H9 (cell line): ENCODE data around the gene LPCAT4. TPM values are rescaled to one million over a fixed set of nuclear protein-coding genes. Genes with fewer than 3 reads are reported as not detected.

Source experiments
- DNase-seq: peaks from one replicate; pipeline ENCODE4 v3.0.0-alpha.2; 2017
- H2AFZ ChIP-seq: one replicate; pipeline ENCODE4 v1.6.1; 2013; ENCODE audit warnings: mild to moderate bottlenecking, low read length, control low read depth, moderate library complexity
- H2AK5ac ChIP-seq: 2 replicates; pipeline ENCODE4 v1.6.1; 2013; ENCODE audit warnings: low read length, control low read depth, mixed read lengths; ENCODE audit not compliant: insufficient read length
- H2BK120ac ChIP-seq: one replicate; pipeline ENCODE4 v1.6.1; 2013; ENCODE audit warnings: low read depth, mild to moderate bottlenecking, low read length, control low read depth, inconsistent platforms; ENCODE audit not compliant: poor library complexity, severe bottlenecking
- H2BK12ac ChIP-seq: 2 replicates; pipeline ENCODE4 v1.6.1; 2013; ENCODE audit warnings: low read length, control low read depth, mixed read lengths, low read depth; ENCODE audit not compliant: insufficient read length
- H2BK15ac ChIP-seq: 2 replicates; pipeline ENCODE4 v1.6.1; 2013; ENCODE audit warnings: low read depth, low read length, control low read depth
- H2BK20ac ChIP-seq: one replicate; pipeline ENCODE4 v1.6.1; 2013; ENCODE audit warnings: low read depth, mild to moderate bottlenecking, low read length, control low read depth, inconsistent platforms; ENCODE audit not compliant: poor library complexity, severe bottlenecking
- H2BK5ac ChIP-seq: 2 replicates; pipeline ENCODE4 v1.6.1; 2013; ENCODE audit warnings: low read length, control low read depth, mixed read lengths; ENCODE audit not compliant: insufficient read length
- H3K14ac ChIP-seq: 2 replicates; pipeline ENCODE4 v1.6.1; 2013; ENCODE audit warnings: low read length, control low read depth; ENCODE audit not compliant: insufficient read depth
- H3K18ac ChIP-seq: 2 replicates; pipeline ENCODE4 v1.6.1; 2013; ENCODE audit warnings: low read depth, mild to moderate bottlenecking, mixed read lengths, low read length, control low read depth; ENCODE audit not compliant: insufficient read length
- H3K23ac ChIP-seq: 2 replicates; pipeline ENCODE4 v1.6.1; 2013; ENCODE audit warnings: low read length, control low read depth, mixed read lengths, low read depth; ENCODE audit not compliant: insufficient read length
- H3K23me2 ChIP-seq: 2 replicates; pipeline ENCODE4 v1.6.1; 2013; ENCODE audit warnings: low read depth, mild to moderate bottlenecking, mixed read lengths, low read length, control low read depth; ENCODE audit not compliant: insufficient read length, poor library complexity, severe bottlenecking
- H3K27ac ChIP-seq: 2 replicates; pipeline ENCODE4 v1.5.1; 2013; ENCODE audit warnings: low read length, control low read depth, mixed read lengths, low read depth; ENCODE audit not compliant: insufficient read length
- H3K27me3 ChIP-seq: 2 replicates; pipeline ENCODE4 v1.6.1; 2013; ENCODE audit warnings: low read length, control low read depth, inconsistent platforms; ENCODE audit not compliant: insufficient read depth
- H3K4ac ChIP-seq: 2 replicates; pipeline ENCODE4 v1.6.1; 2013; ENCODE audit warnings: low read depth, mild to moderate bottlenecking, control low read depth, inconsistent platforms, low read length, moderate library complexity
- H3K4me1 ChIP-seq: 2 replicates; pipeline ENCODE4 v1.6.1; 2013; ENCODE audit warnings: low read length, control low read depth, inconsistent platforms; ENCODE audit not compliant: insufficient read depth
- H3K4me2 ChIP-seq: 2 replicates; pipeline ENCODE4 v1.6.1; 2013; ENCODE audit warnings: low read length, control low read depth, mixed read lengths; ENCODE audit not compliant: insufficient read length, insufficient read depth
- H3K56ac ChIP-seq: 2 replicates; pipeline ENCODE4 v1.6.1; 2013; ENCODE audit warnings: low read depth, mild to moderate bottlenecking, mixed read lengths, low read length, control low read depth; ENCODE audit not compliant: insufficient read length
- H3K79me1 ChIP-seq: 2 replicates; pipeline ENCODE4 v1.6.1; 2013; ENCODE audit warnings: low read depth, mild to moderate bottlenecking, moderate library complexity, low read length, control low read depth, inconsistent platforms; ENCODE audit not compliant: insufficient read depth, poor library complexity, severe bottlenecking
- H3K79me2 ChIP-seq: 2 replicates; pipeline ENCODE4 v1.6.1; 2013; ENCODE audit warnings: low read length, control low read depth, inconsistent platforms; ENCODE audit not compliant: insufficient read depth
- H3K9ac ChIP-seq: 2 replicates; pipeline ENCODE4 v1.6.1; 2013; ENCODE audit warnings: low read length, control low read depth, mixed read lengths; ENCODE audit not compliant: insufficient read length; ENCODE audit errors: extremely low read depth
- H3K9me3 ChIP-seq: one replicate; pipeline ENCODE4 v1.6.1; 2013; ENCODE audit warnings: low read depth, low read length, inconsistent platforms; ENCODE audit not compliant: control insufficient read depth
- H3T11ph ChIP-seq: one replicate; pipeline ENCODE4 v1.6.1; 2013; ENCODE audit warnings: mild to moderate bottlenecking, low read length, control low read depth, inconsistent platforms
- H4K20me1 ChIP-seq: one replicate; pipeline ENCODE4 v1.6.1; 2013; ENCODE audit not compliant: control insufficient read depth, insufficient read length, insufficient read depth
- H4K5ac ChIP-seq: 2 replicates; pipeline ENCODE4 v1.6.1; 2013; ENCODE audit warnings: low read depth, mild to moderate bottlenecking, mixed read lengths, low read length, control low read depth; ENCODE audit not compliant: insufficient read length
- H4K8ac ChIP-seq: replicated peaks from 2 replicates; pipeline ENCODE4 v1.6.1; 2013; ENCODE audit warnings: low read length, control low read depth, mixed read lengths, low read depth; ENCODE audit not compliant: insufficient read length
- H4K91ac ChIP-seq: 2 replicates; pipeline ENCODE4 v1.6.1; 2013; ENCODE audit warnings: low read depth, mild to moderate bottlenecking, moderate library complexity, mixed read lengths, low read length, control low read depth; ENCODE audit not compliant: insufficient read length
- H3K27ac Mint-ChIP-seq, 3 experiments: 2 replicates in 2 of 3; 3 replicates in 1 of 3; pipeline ENCODE4 v1.8.0; 2020 to 2021; ENCODE audit warnings: mixed read lengths in 3 of 3, mild to moderate bottlenecking in 1 of 3, moderate library complexity in 1 of 3
- H3K27me3 Mint-ChIP-seq: 2 replicates; pipeline ENCODE4 v1.8.0; 2021; ENCODE audit warnings: low read depth, mild to moderate bottlenecking, moderate library complexity, mixed read lengths
- H3K36me3 Mint-ChIP-seq, 3 experiments: 2 replicates in 2 of 3; 3 replicates in 1 of 3; pipeline ENCODE4 v1.8.0; 2020 to 2021; ENCODE audit warnings: low read depth in 3 of 3, mixed read lengths in 3 of 3; ENCODE audit not compliant: insufficient read depth in 1 of 3
- H3K4me1 Mint-ChIP-seq, 2 experiments: 2 replicates each; pipeline ENCODE4 v1.8.0; 2020; ENCODE audit warnings: mixed read lengths in 2 of 2
- H3K4me3 Mint-ChIP-seq, 2 experiments: 2 replicates in 1 of 2; 3 replicates in 1 of 2; pipeline ENCODE4 v1.8.0; 2020 to 2021; ENCODE audit warnings: mild to moderate bottlenecking in 2 of 2, mixed read lengths in 2 of 2, moderate library complexity in 1 of 2
- H3K9me3 Mint-ChIP-seq, 2 experiments: 2 replicates in 1 of 2; 3 replicates in 1 of 2; pipeline ENCODE4 v1.8.0; 2020; ENCODE audit warnings: mild to moderate bottlenecking in 2 of 2, mixed read lengths in 2 of 2, moderate library complexity in 1 of 2
- WGBS: extraction: QIAGEN DNeasy Blood & Tissue Kit; methylation state at CpG from one replicate; pipeline ENCODE4 v1.1.7; 2013; ENCODE audit warnings: missing lambda C conversion rate, low lambda C conversion rate, mixed read lengths; ENCODE audit not compliant: insufficient read length; ENCODE audit errors: extremely low coverage; 5-methylcytosine and 5-hydroxymethylcytosine counted together
- total RNA-seq: library from RNA; stranded (reverse); gene quantifications from 2 replicates; pipeline ENCODE4 v1.2.1, GENCODE V29; 2021
- TF ChIP-seq, protein P1 (sequence below): fragments of 200-600 bp; sonication (generic); conservative IDR thresholded peaks from 3 replicates; pipeline ENCODE4 v1.8.0; 2021; ENCODE audit warnings: antibody characterized with exemption, mild to moderate bottlenecking

The LPCAT4 gene
- total RNA-seq, 1 experiment from 2014 or later, result 71.1 TPM

DNA sequence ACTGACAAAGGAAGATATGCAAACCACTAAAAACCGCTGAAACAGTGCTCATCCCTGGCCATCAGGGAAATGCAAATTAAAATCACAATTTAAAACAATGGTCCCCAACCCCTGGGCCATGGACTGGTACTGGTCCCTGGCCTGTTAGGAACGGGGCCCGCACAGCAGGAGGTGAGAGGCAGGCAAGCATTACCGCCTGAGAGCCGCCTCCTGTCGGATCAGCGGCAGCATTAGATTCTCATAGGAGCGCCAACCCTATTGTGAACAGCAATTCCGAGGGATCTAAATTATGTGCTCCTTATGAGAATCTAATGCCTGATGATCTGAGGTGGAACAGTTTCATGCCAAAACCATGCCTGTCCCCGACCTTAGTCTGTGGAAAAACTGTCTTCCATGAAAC is 43.8 kb downstream of the LPCAT4 start:
- Histone ChIP-seq H3K23ac (no peak overlapping the region), H4K20me1 (no peaks in the 10 kb centered on the region), H2BK20ac (no peak overlapping the region), H3K23me2 (no peaks in the 10 kb centered on the region), H2BK15ac (no peak overlapping the region), H3K14ac (no peak overlapping the region), H3K27ac (no peak overlapping the region), H3K79me1 (no peaks in the 10 kb centered on the region), H3K9me3 (no peaks in the 10 kb centered on the region), H4K8ac (no peak overlapping the region), H3K9ac (no peak overlapping the region), H3K27me3 (no peaks in the 10 kb centered on the region), H2BK120ac (no peak overlapping the region), H2AK5ac (no peak overlapping the region), H3T11ph (no peak overlapping the region), H2BK12ac (no peak overlapping the region), H3K18ac (no peak overlapping the region), H3K56ac (no peak overlapping the region), H3K4me2 (no peak overlapping the region), H3K79me2 (no peaks in the 10 kb centered on the region), H2AFZ (no peak overlapping the region), H2BK5ac (no peak overlapping the region), H3K4ac (no peak overlapping the region), H4K91ac (no peak overlapping the region), H4K5ac (no peak overlapping the region), H3K4me1 (no peaks in the 10 kb centered on the region)
- no CpG with 5 or more reads among the region's 10 CpGs for WGBS
- peaks cover 2 to 3% of the 10 kb centered on the region in 2 experiments; a peak in 3 of 5 replicates for H3K9me3 Mint-ChIP-seq
- no peak overlapping the region for H3K4me3 Mint-ChIP-seq
- H3K27ac Mint-ChIP-seq, result no peak overlapping the region
- no peaks in the 10 kb centered on the region for H3K27me3 Mint-ChIP-seq
- H3K36me3 Mint-ChIP-seq, result peaks cover 0 to 4% (median 0%) of the 10 kb centered on the region in 3 experiments; a peak in 2 of 7 replicates
- TF ChIP-seq, protein P1, sequence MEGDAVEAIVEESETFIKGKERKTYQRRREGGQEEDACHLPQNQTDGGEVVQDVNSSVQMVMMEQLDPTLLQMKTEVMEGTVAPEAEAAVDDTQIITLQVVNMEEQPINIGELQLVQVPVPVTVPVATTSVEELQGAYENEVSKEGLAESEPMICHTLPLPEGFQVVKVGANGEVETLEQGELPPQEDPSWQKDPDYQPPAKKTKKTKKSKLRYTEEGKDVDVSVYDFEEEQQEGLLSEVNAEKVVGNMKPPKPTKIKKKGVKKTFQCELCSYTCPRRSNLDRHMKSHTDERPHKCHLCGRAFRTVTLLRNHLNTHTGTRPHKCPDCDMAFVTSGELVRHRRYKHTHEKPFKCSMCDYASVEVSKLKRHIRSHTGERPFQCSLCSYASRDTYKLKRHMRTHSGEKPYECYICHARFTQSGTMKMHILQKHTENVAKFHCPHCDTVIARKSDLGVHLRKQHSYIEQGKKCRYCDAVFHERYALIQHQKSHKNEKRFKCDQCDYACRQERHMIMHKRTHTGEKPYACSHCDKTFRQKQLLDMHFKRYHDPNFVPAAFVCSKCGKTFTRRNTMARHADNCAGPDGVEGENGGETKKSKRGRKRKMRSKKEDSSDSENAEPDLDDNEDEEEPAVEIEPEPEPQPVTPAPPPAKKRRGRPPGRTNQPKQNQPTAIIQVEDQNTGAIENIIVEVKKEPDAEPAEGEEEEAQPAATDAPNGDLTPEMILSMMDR, result no peak
- DNase-seq, result no peak
- peaks cover 7% of the 10 kb centered on the region in 2 experiments for H3K4me1 Mint-ChIP-seq
